ENCODE results near the gene AGBL1. TPM values are rescaled to one million over a fixed set of nuclear protein-coding genes. Genes with fewer than 3 reads are reported as not detected.

The AGBL1 gene
- total and polyA plus RNA-seq, 4 donors, result not detected

DNA sequence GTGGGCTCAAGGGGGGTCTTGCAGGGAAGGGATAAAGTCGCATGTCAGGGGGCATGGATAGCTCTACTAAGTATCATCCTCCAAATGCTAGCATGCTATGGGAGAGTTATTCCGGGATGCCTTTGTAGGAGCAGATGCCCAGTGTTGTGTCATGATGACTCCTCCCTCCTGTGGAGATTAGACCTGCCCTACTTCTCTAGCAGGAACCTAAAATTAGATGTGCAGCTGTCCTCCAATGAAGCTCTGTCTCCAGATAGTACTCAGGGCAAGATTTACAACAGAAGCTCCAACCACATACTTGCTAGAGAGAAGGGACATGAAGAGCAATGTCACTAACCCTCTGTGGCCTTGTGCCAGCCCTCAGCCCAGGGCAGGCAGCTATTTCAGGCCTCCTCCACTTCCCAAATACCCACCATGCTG is 82.5 kb downstream of the AGBL1 start:
- 83% methylated on average over 2 of the region's 2 CpGs for WGBS
- Histone ChIP-seq H3K9ac (ENCODE audit: low read depth in 1 of 2, low read length in 2 of 2) (no peak overlapping the region), H3K4me3 (ENCODE audit: low read depth in 1 of 3, low read length in 3 of 3) (no peak overlapping the region), H3K27me3 (ENCODE audit: control insufficient read depth in 4 of 4, insufficient read depth in 4 of 4, low read length in 3 of 4) (no peaks in the 10 kb centered on the region), H3K36me3 (ENCODE audit: control insufficient read depth in 4 of 4, insufficient read depth in 3 of 4, low read depth in 1 of 4, low read length in 3 of 4) (no peaks in the 10 kb centered on the region), H3K9me3 (ENCODE audit: control insufficient read depth in 4 of 4, low read length in 3 of 4) (no peaks in the 10 kb centered on the region), H3K4me1 (ENCODE audit: control insufficient read depth in 4 of 4, insufficient read depth in 4 of 4, low read length in 3 of 4) (no peaks in the 10 kb centered on the region), H3K27ac (ENCODE audit: low read depth in 1 of 2, low read length in 2 of 2) (no peak overlapping the region)
- TF ChIP-seq YY1 (IDR thresholded peaks at IDR 0.05) (no peak), FOXA1 (IDR thresholded peaks at IDR 0.05) (no peak), JUND (IDR thresholded peaks at IDR 0.05) (no peak), RAD21 (IDR thresholded peaks at IDR 0.05) (no peak)
- TF ChIP-seq, protein P1, sequence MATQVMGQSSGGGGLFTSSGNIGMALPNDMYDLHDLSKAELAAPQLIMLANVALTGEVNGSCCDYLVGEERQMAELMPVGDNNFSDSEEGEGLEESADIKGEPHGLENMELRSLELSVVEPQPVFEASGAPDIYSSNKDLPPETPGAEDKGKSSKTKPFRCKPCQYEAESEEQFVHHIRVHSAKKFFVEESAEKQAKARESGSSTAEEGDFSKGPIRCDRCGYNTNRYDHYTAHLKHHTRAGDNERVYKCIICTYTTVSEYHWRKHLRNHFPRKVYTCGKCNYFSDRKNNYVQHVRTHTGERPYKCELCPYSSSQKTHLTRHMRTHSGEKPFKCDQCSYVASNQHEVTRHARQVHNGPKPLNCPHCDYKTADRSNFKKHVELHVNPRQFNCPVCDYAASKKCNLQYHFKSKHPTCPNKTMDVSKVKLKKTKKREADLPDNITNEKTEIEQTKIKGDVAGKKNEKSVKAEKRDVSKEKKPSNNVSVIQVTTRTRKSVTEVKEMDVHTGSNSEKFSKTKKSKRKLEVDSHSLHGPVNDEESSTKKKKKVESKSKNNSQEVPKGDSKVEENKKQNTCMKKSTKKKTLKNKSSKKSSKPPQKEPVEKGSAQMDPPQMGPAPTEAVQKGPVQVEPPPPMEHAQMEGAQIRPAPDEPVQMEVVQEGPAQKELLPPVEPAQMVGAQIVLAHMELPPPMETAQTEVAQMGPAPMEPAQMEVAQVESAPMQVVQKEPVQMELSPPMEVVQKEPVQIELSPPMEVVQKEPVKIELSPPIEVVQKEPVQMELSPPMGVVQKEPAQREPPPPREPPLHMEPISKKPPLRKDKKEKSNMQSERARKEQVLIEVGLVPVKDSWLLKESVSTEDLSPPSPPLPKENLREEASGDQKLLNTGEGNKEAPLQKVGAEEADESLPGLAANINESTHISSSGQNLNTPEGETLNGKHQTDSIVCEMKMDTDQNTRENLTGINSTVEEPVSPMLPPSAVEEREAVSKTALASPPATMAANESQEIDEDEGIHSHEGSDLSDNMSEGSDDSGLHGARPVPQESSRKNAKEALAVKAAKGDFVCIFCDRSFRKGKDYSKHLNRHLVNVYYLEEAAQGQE (IDR thresholded peaks at IDR 0.05), result no peak
- DNase-seq (ENCODE audit: low spot score), result no peak

DNA sequence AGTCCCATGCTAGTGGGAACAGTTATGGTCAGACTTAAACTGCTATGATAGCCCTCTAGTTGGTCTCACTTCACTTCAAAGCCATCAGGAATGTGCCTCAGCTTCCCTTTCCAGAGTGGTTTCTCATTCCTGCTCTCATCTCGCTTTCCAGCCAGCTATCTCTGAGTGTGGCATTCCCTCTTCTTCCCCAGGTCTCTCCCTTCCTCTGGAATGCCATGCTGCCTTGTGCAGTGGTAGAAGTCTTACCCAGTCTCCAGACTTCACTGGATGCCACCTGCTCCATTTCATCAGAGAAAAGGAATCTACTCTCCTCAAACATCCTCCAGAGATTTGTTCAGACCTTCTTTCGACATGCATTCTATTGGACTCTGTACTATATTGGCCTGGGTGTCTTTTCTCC is 83.0 kb downstream of the AGBL1 start:
- H3K9ac ChIP-seq (ENCODE audit: low read depth in 1 of 2, low read length in 2 of 2), result no peak overlapping the region
- TF ChIP-seq RXRA (IDR thresholded peaks at IDR 0.05) (no peak), HNF4A (conservative IDR thresholded peaks at IDR 0.05) (no peak), FOXA1 (IDR thresholded peaks at IDR 0.05) (no peak)
- TF ChIP-seq, protein P2, sequence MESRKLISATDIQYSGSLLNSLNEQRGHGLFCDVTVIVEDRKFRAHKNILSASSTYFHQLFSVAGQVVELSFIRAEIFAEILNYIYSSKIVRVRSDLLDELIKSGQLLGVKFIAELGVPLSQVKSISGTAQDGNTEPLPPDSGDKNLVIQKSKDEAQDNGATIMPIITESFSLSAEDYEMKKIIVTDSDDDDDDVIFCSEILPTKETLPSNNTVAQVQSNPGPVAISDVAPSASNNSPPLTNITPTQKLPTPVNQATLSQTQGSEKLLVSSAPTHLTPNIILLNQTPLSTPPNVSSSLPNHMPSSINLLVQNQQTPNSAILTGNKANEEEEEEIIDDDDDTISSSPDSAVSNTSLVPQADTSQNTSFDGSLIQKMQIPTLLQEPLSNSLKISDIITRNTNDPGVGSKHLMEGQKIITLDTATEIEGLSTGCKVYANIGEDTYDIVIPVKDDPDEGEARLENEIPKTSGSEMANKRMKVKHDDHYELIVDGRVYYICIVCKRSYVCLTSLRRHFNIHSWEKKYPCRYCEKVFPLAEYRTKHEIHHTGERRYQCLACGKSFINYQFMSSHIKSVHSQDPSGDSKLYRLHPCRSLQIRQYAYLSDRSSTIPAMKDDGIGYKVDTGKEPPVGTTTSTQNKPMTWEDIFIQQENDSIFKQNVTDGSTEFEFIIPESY (IDR thresholded peaks at IDR 0.05), result no peak
- 79% methylated on average over 2 of the region's 2 CpGs for WGBS

DNA sequence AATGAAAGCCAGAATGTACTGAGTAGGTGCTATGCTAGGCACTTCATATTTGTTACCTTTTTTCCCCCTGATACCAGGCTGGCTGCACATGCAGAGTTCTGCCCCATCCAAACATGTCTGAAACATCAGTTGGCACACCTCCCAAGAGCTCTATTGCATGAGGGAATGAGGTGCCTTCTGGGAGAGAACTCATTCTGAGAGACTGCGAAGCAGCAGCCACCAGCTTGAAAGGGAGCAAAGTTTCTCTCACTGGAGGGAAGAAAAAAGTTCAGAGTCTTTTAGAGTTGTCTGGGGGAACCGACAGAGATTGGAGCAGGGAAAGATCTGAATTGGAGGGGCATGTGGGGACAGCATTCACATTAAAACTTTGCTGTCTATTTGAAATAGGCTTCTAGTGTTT is 84.1 kb downstream of the AGBL1 start:
- DNase-seq (ENCODE audit: low spot score), result no peak
- Histone ChIP-seq H3K36me3 (ENCODE audit: control insufficient read depth in 4 of 4, insufficient read depth in 3 of 4, low read depth in 1 of 4, low read length in 3 of 4) (no peaks in the 10 kb centered on the region), H3K9ac (ENCODE audit: low read depth in 1 of 2, low read length in 2 of 2) (no peak overlapping the region), H3K4me1 (ENCODE audit: control insufficient read depth in 4 of 4, insufficient read depth in 4 of 4, low read length in 3 of 4) (no peaks in the 10 kb centered on the region), H3K4me3 (ENCODE audit: low read depth in 1 of 3, low read length in 3 of 3) (no peak overlapping the region), H3K9me3 (ENCODE audit: control insufficient read depth in 4 of 4, low read length in 3 of 4) (no peaks in the 10 kb centered on the region), H3K27ac (ENCODE audit: low read depth in 1 of 2, low read length in 2 of 2) (no peak overlapping the region), H3K27me3 (ENCODE audit: control insufficient read depth in 4 of 4, insufficient read depth in 4 of 4, low read length in 3 of 4) (no peaks in the 10 kb centered on the region)
- 62% methylated on average over 2 of the region's 2 CpGs for WGBS
- TF ChIP-seq, protein P3, sequence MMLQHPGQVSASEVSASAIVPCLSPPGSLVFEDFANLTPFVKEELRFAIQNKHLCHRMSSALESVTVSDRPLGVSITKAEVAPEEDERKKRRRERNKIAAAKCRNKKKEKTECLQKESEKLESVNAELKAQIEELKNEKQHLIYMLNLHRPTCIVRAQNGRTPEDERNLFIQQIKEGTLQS (IDR thresholded peaks at IDR 0.05), result no peak
- TF ChIP-seq EGR1 (IDR thresholded peaks at IDR 0.05; ENCODE audit: low read depth in 2 of 2), result no peak
- TF ChIP-seq JUND (IDR thresholded peaks at IDR 0.05), result no peak
- TF ChIP-seq HNF4G (IDR thresholded peaks at IDR 0.05), result no peak
- TF ChIP-seq, protein P4, sequence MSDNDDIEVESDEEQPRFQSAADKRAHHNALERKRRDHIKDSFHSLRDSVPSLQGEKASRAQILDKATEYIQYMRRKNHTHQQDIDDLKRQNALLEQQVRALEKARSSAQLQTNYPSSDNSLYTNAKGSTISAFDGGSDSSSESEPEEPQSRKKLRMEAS (IDR thresholded peaks at IDR 0.05), result no peak
- no peak for TF ChIP-seq GABPA (IDR thresholded peaks at IDR 0.05 in 1 of 2, conservative IDR thresholded peaks at IDR 0.05 in 1 of 2)
- no peak for TF ChIP-seq TAF1 (conservative IDR thresholded peaks at IDR 0.05)
- TF ChIP-seq RAD21 (IDR thresholded peaks at IDR 0.05), result no peak
- no peak for TF ChIP-seq SP1 (IDR thresholded peaks at IDR 0.05)
- TF ChIP-seq RXRA (IDR thresholded peaks at IDR 0.05), result no peak
- TF ChIP-seq, protein P2 (IDR thresholded peaks at IDR 0.05), result no peak
- TF ChIP-seq FOXA2 (IDR thresholded peaks at IDR 0.05), result no peak
- TF ChIP-seq YY1 (IDR thresholded peaks at IDR 0.05), result no peak
- no peak for TF ChIP-seq HNF4A (conservative IDR thresholded peaks at IDR 0.05)
- TF ChIP-seq NR2F2 (IDR thresholded peaks at IDR 0.05), result no peak
- TF ChIP-seq, protein P1 (IDR thresholded peaks at IDR 0.05), result no peak
- TF ChIP-seq FOXA1 (IDR thresholded peaks at IDR 0.05), result no peak

More for the DNA sequence above, 83.0 kb downstream of the AGBL1 start:
- DNase-seq (ENCODE audit: low spot score), result no peak
- Histone ChIP-seq H3K27me3 (ENCODE audit: control insufficient read depth in 4 of 4, insufficient read depth in 4 of 4, low read length in 3 of 4) (no peaks in the 10 kb centered on the region), H3K36me3 (ENCODE audit: control insufficient read depth in 4 of 4, insufficient read depth in 3 of 4, low read depth in 1 of 4, low read length in 3 of 4) (no peaks in the 10 kb centered on the region), H3K4me3 (ENCODE audit: low read depth in 1 of 3, low read length in 3 of 3) (no peak overlapping the region), H3K9me3 (ENCODE audit: control insufficient read depth in 4 of 4, low read length in 3 of 4) (no peaks in the 10 kb centered on the region), H3K4me1 (ENCODE audit: control insufficient read depth in 4 of 4, insufficient read depth in 4 of 4, low read length in 3 of 4) (no peaks in the 10 kb centered on the region), H3K27ac (ENCODE audit: low read depth in 1 of 2, low read length in 2 of 2) (no peak overlapping the region)
